H1 (cell line): ENCODE measurements around the gene ATG7. TPM values are rescaled to one million over a fixed set of nuclear protein-coding genes. Genes with fewer than 3 reads are reported as not detected.
A peak's percentile ranks its signal among the peaks of the same experiment; 100 is the strongest.

Experiments used
- CTCF ChIA-PET: fragments of 300-600 bp; sonication (Branson Sonifier 250); formaldehyde crosslinking; loops from one replicate; lab custom pipeline; 2021; ENCODE audit not compliant: partially characterized antibody; lab: Charles Lee
- POLR2A ChIA-PET: fragments of 300-600 bp; sonication (Branson Sonifier 250); formaldehyde crosslinking; loops from one replicate; lab custom pipeline; 2021; ENCODE audit warnings: inconsistent platforms; ENCODE audit not compliant: partially characterized antibody; lab: Charles Lee
- DNase-seq, 2 experiments: peaks; one replicate each; pipeline versions ENCODE4 v3.0.0 to v3.0.0-alpha.2; 2010 to 2022; ENCODE audit warnings: low spot score in 2 of 2, low read depth in 1 of 2, mixed read lengths in 1 of 2
- FAIRE-seq: peaks from 2 replicates; lab custom pipeline; 2011; peaks lifted over from hg19 to GRCh38; lab: Jason Lieb, UNC
- H2AFZ ChIP-seq: 2 replicates; pipeline ENCODE4 v1.8.1; 2012; ENCODE audit warnings: low read length, inconsistent platforms
- H2AK5ac ChIP-seq: 2 replicates; pipeline ENCODE4 v1.6.1; 2013; ENCODE audit warnings: low read depth, low read length
- H2BK120ac ChIP-seq: replicated peaks from 2 replicates; pipeline ENCODE3; 2013; ENCODE audit warnings: low read depth, low read length, inconsistent platforms
- H2BK12ac ChIP-seq: 2 replicates; pipeline ENCODE4 v1.6.1; 2013; ENCODE audit warnings: low read depth, low read length
- H2BK15ac ChIP-seq: 2 replicates; pipeline ENCODE4 v1.6.1; 2013; ENCODE audit warnings: low read length
- H2BK20ac ChIP-seq: 2 replicates; pipeline ENCODE4 v1.6.1; 2013; ENCODE audit warnings: low read length
- H2BK5ac ChIP-seq: 2 replicates; pipeline ENCODE4 v1.6.1; 2013; ENCODE audit warnings: low read depth, low read length
- H3K14ac ChIP-seq: 2 replicates; pipeline ENCODE4 v1.6.1; 2013; ENCODE audit warnings: inconsistent platforms; ENCODE audit not compliant: insufficient read length
- H3K18ac ChIP-seq: 2 replicates; pipeline ENCODE4 v1.6.1; 2013; ENCODE audit warnings: low read length; ENCODE audit errors: extremely low read depth
- H3K23ac ChIP-seq: 2 replicates; pipeline ENCODE4 v1.6.1; 2013; ENCODE audit warnings: inconsistent platforms; ENCODE audit not compliant: insufficient read length
- H3K23me2 ChIP-seq: 2 replicates; pipeline ENCODE4 v1.6.1; 2013; ENCODE audit warnings: low read depth, low read length
- H3K27ac ChIP-seq: 2 replicates; pipeline ENCODE4 v1.6.1; 2011; ENCODE audit warnings: low read depth, low read length, inconsistent platforms
- H3K27me3 ChIP-seq, 4 experiments: replicated peaks in 1 of 4; 1 replicate in 1 of 4; 2 replicates in 3 of 4; pipeline versions ENCODE4 v1.6.1 to v1.8.1; 2011 to 2013; ENCODE audit warnings: low read length in 3 of 4, mild to moderate bottlenecking in 3 of 4, inconsistent platforms in 2 of 4, mixed read lengths in 2 of 4, moderate library complexity in 1 of 4; ENCODE audit not compliant: control insufficient read depth in 3 of 4, insufficient read depth in 3 of 4; ENCODE audit errors: extremely low read depth in 1 of 4
- H3K36me3 ChIP-seq, 4 experiments: 2 replicates each; pipeline versions ENCODE4 v1.6.1 to v1.8.1; 2011 to 2013; ENCODE audit warnings: mild to moderate bottlenecking in 4 of 4, low read length in 3 of 4, moderate library complexity in 2 of 4, control low read depth in 1 of 4, inconsistent platforms in 1 of 4; ENCODE audit not compliant: insufficient read depth in 4 of 4, control insufficient read depth in 2 of 4
- H3K4ac ChIP-seq: replicated peaks from 2 replicates; pipeline ENCODE3; 2013; ENCODE audit warnings: low read length, low read depth, mixed read lengths, inconsistent platforms; ENCODE audit not compliant: insufficient read length
- H3K4me1 ChIP-seq, 4 experiments: replicated peaks in 1 of 4; 1 replicate in 1 of 4; 2 replicates in 3 of 4; pipeline versions ENCODE4 v1.6.1 to v1.8.1; 2011 to 2013; ENCODE audit warnings: low read length in 3 of 4, inconsistent platforms in 2 of 4, mixed read lengths in 1 of 4; ENCODE audit not compliant: insufficient read depth in 4 of 4, control insufficient read depth in 3 of 4
- H3K4me2 ChIP-seq, 2 experiments: 2 replicates each; pipeline versions ENCODE4 v1.6.1 to v1.8.1; 2011 to 2013; ENCODE audit warnings: low read depth in 2 of 2, low read length in 2 of 2, control low read depth in 1 of 2, inconsistent platforms in 1 of 2, mild to moderate bottlenecking in 1 of 2; ENCODE audit not compliant: insufficient read depth in 1 of 2
- H3K4me3 ChIP-seq, 4 experiments: fragments of 200-600, 300-600 bp in 1 of 4; sonication (generic), shearing (Covaris generic), sonication (Bioruptor Twin) in 1 of 4; 2 replicates each; pipeline versions ENCODE4 v1.5.1 to v1.8.1; 2011 to 2016; ENCODE audit warnings: low read length in 4 of 4, low read depth in 3 of 4, control low read depth in 2 of 4, inconsistent platforms in 2 of 4, mild to moderate bottlenecking in 2 of 4, mixed read lengths in 1 of 4, moderate library complexity in 1 of 4; ENCODE audit not compliant: insufficient read depth in 2 of 4; ENCODE audit errors: extremely low read depth in 1 of 4
- H3K56ac ChIP-seq: replicated peaks from 2 replicates; pipeline ENCODE3; 2013; ENCODE audit warnings: low read depth, mild to moderate bottlenecking, mixed read lengths, low read length, inconsistent platforms; ENCODE audit not compliant: insufficient read length
- H3K79me1 ChIP-seq: 2 replicates; pipeline ENCODE4 v1.6.1; 2013; ENCODE audit warnings: low read depth, low read length, control low read depth
- H3K79me2 ChIP-seq, 2 experiments: 2 replicates each; pipeline versions ENCODE4 v1.6.1 to v1.8.1; 2012 to 2013; ENCODE audit warnings: low read length in 2 of 2, mild to moderate bottlenecking in 2 of 2, inconsistent platforms in 1 of 2; ENCODE audit not compliant: insufficient read depth in 2 of 2, control insufficient read depth in 1 of 2
- H3K9ac ChIP-seq, 4 experiments: replicated peaks in 1 of 4; 1 replicate in 1 of 4; 2 replicates in 3 of 4; pipeline versions ENCODE4 v1.6.1 to v1.8.1; 2011 to 2013; ENCODE audit warnings: low read depth in 3 of 4, low read length in 3 of 4, control low read depth in 2 of 4, mild to moderate bottlenecking in 2 of 4, moderate library complexity in 2 of 4, inconsistent platforms in 1 of 4; ENCODE audit errors: extremely low read depth in 1 of 4
- H3K9me3 ChIP-seq, 2 experiments: 2 replicates each; pipeline versions ENCODE4 v1.6.1 to v1.8.1; 2012 to 2013; ENCODE audit warnings: mild to moderate bottlenecking in 2 of 2, moderate library complexity in 2 of 2, control low read depth in 1 of 2, inconsistent platforms in 1 of 2, low read depth in 1 of 2, low read length in 1 of 2, mixed read lengths in 1 of 2; ENCODE audit not compliant: insufficient read depth in 2 of 2
- H4K20me1 ChIP-seq, 2 experiments: replicated peaks in 1 of 2; 2 replicates each; pipeline versions ENCODE3 to v1.8.1; 2011 to 2013; ENCODE audit warnings: inconsistent platforms in 2 of 2, low read length in 2 of 2, mild to moderate bottlenecking in 1 of 2; ENCODE audit not compliant: insufficient read depth in 2 of 2, control insufficient read depth in 1 of 2
- H4K5ac ChIP-seq: 2 replicates; pipeline ENCODE4 v1.6.1; 2013; ENCODE audit warnings: low read length, low read depth, mixed read lengths, inconsistent platforms; ENCODE audit not compliant: insufficient read length
- H4K8ac ChIP-seq: 2 replicates; pipeline ENCODE4 v1.8.0; 2013; ENCODE audit warnings: mild to moderate bottlenecking, moderate library complexity, low read length, inconsistent platforms; ENCODE audit not compliant: insufficient read depth; ENCODE audit errors: extremely low read depth
- H4K91ac ChIP-seq: replicated peaks from 2 replicates; pipeline ENCODE3; 2013; ENCODE audit warnings: low read length, mixed read lengths, inconsistent platforms; ENCODE audit not compliant: insufficient read length
- RAD21 ChIP-seq, 2 experiments: IDR thresholded peaks in 1 of 2; conservative IDR thresholded peaks in 1 of 2; 2 replicates each; pipeline ENCODE4 v1.6.1; 2011; ENCODE audit warnings: low read depth in 2 of 2, low read length in 2 of 2, improper control_type of control experiment in 1 of 2, inconsistent platforms in 1 of 2, mild to moderate bottlenecking in 1 of 2, moderate library complexity in 1 of 2
- WGBS, 2 experiments: shearing (Covaris generic) in 1 of 2; methylation state at CpG; one replicate each; pipeline versions ENCODE4 v1.1.6 to v1.1.7; 2013 to 2015; ENCODE audit warnings: low lambda C conversion rate in 2 of 2, mixed read lengths in 2 of 2, inconsistent platforms in 1 of 2, low coverage in 1 of 2, missing lambda C conversion rate in 1 of 2; ENCODE audit not compliant: insufficient replicate concordance in 2 of 2, insufficient coverage in 1 of 2, insufficient read length in 1 of 2; ENCODE audit errors: extremely low coverage in 1 of 2, missing lambda C conversion rate in 1 of 2; 5-methylcytosine and 5-hydroxymethylcytosine counted together
- polyA plus RNA-seq, 7 experiments: library from polyadenylated mRNA; depleted of rRNA in 3 of 7; stranded (reverse) in 5 of 7; unstranded in 2 of 7; fragments of >200 nt in 5 of 7; fragments of 200-250 nt in 2 of 7; gene quantifications; 1 replicate in 5 of 7; 2 replicates in 1 of 7; 4 replicates in 1 of 7; pipeline versions ENCODE4 v1.2.1 to v1.2.3, GENCODE V29; 2011 to 2013; ENCODE audit warnings: missing spikeins in 2 of 7, mixed read lengths in 2 of 7
- total RNA-seq: library from RNA; stranded (reverse); fragmentation: NEBNext Ultra II Directional; extraction: Animal tissue kit (Norgen Biotek cat#: 25700); gene quantifications from 2 replicates; pipeline ENCODE4 v1.2.1, GENCODE V29; 2021

ATG7 gene
- total and polyA plus RNA-seq, 2 of the 8 experiments (the other 6 are each of a cell fraction or from before 2014, with no cell fraction given), result 15.0 to 19.1 TPM

DNA sequence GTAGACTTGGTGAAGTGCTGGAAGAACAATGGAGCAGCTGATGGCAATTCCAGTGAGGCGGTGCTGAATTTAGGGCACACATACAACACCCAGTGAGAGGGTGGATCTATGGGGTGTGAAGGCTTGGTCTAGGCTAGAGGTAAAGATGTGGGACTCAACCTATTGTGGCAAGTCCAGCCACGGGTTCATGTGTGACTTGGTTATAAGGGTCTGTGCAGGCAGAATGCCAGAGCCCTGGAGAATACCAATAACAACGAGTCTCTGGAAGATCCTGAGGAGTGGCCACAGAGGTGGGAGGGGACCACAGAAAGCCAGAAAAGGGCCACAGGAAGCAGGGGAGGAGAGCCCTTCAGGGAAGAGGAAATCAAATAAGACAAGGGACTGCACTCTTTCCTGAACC is 316.6 kb downstream of the ATG7 start:
- H3K4me2 ChIP-seq, result no peak overlapping the region
- no peak overlapping the region for H2BK20ac ChIP-seq
- H3K79me2 ChIP-seq, result peaks cover 11 to 90% of the 10 kb centered on the region in 2 experiments
- H2BK12ac ChIP-seq, result peak overlapping the region; percentile 56; the same call in 1 of the 2 replicates
- no peak overlapping the region for H4K91ac ChIP-seq
- CTCF ChIA-PET, result interaction anchor here (0.8 kb wide), 1 partner anchor 51 kb away, joined by 4 read pairs; no protein-coding TSS in a partner anchor
- no peak overlapping the region for H3K4ac ChIP-seq
- no peak overlapping the region for H3K4me3 ChIP-seq
- peaks cover 26% of the 10 kb centered on the region for H3K79me1 ChIP-seq
- peak overlapping the region; percentile 33; the same call in 1 of the 2 replicates for H2AK5ac ChIP-seq
- H3K23me2 ChIP-seq, result no peaks in the 10 kb centered on the region
- no peak overlapping the region for H3K23ac ChIP-seq
- no peaks in the 10 kb centered on the region for H3K36me3 ChIP-seq
- FAIRE-seq (no peak), DNase-seq (no peak)
- POLR2A ChIA-PET, result no interaction called here
- no peaks in the 10 kb centered on the region for H3K9me3 ChIP-seq
- H3K18ac ChIP-seq, result no peak overlapping the region
- H2BK120ac ChIP-seq, result no peak overlapping the region
- H3K14ac ChIP-seq, result no peak overlapping the region
- H2AFZ ChIP-seq, result no peak overlapping the region
- peaks cover 4 to 12% of the 10 kb centered on the region in 2 experiments for H4K20me1 ChIP-seq
- no peak overlapping the region for H3K56ac ChIP-seq
- no peak overlapping the region for H3K27ac ChIP-seq
- H3K27me3 ChIP-seq, result no peaks in the 10 kb centered on the region
- 74% methylated on average over 3 of the region's 3 CpGs; no CpG with 5 or more reads in 1 of the 2 experiments for WGBS, 2 experiments
- peaks cover 23 to 44% (median 31%) of the 10 kb centered on the region in 4 experiments for H3K4me1 ChIP-seq
- no peak overlapping the region for H4K5ac ChIP-seq
- H2BK15ac ChIP-seq, result 0 out of 2 replicates have a peak overlapping the region, but pooled peaks have one; percentile 18
- H4K8ac ChIP-seq, result no peak overlapping the region
- H3K9ac ChIP-seq, result no peak overlapping the region
- no peak overlapping the region for H2BK5ac ChIP-seq
- no peak for TF ChIP-seq RAD21 (IDR thresholded peaks at IDR 0.05 in 1 of 2, conservative IDR thresholded peaks at IDR 0.05 in 1 of 2; ENCODE audit: low read depth in 2 of 2, low read length in 2 of 2)
